GM19463 (cell line): Measurements from ENCODE around the gene CPLX1.

Source experiments
- ATAC-seq: cut with Tn5 transposase; IDR thresholded peaks from one replicate; pipeline ENCODE4 v1.9.1; 2021; ENCODE audit warnings: mild to moderate bottlenecking, moderate library complexity; ENCODE audit not compliant: unreplicated experiment

The CPLX1 gene

DNA sequence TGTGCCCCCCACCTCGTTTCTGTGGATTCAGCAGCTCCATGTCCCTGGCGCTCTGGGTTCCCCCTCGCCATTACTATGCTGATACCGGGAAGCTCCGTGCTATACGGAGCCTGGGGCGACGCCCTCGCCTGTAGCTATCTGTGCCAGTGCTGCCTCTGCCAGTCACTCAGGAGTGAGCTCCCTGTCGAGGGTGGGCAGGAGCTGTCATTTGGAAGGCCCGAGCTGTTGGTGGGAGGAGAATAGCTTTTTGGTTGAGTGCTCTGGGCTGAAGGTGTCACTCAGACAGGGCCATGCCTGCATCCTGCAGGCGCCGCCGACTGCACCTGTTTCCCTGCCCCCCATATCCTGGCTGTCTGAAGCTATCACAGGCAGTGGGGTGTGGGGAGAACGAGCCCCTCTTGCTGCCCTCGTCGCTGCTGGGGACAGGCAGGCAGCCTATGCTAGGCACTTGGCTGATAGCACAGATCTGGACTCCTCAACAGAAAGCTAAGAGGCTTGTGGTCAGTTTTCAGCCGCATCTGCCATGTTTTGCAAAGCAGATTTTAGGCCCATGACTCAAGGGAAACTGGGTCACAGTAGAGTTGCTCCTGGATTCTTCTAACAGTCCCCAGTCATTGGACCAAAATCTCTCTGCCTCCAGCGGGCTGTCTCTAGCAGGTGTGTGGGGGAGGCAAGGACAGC is 31.8 kb downstream of the CPLX1 start:
- no peak for ATAC-seq

DNA sequence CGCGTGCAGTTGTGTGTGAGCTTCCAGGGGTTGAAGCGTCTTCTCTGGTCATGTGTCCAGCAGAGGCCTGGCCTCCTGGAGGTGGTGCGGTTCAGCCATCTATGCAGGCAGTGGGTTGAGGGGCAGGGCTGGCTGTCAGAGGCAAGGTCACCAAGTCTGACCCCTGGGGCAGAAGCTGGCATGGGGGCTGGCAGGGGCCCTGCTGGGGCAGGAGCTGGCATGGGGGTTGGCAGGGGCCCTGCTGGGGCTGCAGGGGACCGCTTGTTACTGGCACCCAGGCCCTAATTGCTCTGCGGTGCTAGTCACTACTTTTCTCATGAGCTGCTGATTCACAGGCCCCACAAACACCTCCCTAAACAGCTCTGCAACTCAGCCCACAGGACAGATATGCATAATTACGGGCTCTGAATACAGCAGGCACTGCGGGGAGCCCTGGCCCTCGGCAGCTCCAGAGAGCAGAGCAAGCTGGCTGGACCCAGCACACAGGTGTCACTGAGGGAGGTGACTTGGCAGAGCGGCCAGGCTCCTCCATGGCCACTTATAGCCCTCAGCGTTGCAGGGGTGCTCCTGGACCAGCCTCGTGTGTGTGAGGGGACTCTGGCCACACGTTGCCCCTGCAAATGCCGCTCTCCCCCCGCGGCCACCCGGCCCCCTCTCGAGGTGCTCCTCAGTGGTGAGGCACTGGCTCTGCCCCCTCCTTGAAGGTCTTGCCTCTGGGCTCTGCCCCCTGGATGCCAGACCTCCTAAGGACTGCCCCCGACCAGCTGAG is 32.7 kb downstream of the CPLX1 start:
- ATAC-seq = no peak

DNA sequence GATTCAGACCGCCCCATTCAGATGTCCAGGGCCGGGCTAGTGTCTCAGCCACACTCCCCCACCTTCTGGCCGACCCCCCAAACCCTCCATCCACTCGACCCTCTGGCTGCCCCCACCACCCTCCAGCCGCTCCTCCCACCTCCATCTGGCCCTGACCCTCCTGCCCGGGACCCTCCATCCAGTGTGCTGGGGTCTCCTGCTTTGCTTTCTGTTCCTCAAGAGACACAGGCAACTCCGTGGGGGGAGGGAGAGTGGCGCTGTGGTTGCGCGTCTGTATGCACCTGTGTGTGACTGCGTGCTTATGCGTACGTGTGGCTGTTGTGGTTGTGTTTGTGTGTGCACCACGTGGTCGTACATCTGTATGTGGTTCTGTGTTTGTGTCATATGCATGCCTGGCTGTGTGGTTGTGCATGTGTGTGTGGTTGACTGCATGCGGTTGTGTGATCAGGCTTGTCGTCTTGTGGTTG is 33.3 kb downstream of the CPLX1 start:
- no peak for ATAC-seq

DNA sequence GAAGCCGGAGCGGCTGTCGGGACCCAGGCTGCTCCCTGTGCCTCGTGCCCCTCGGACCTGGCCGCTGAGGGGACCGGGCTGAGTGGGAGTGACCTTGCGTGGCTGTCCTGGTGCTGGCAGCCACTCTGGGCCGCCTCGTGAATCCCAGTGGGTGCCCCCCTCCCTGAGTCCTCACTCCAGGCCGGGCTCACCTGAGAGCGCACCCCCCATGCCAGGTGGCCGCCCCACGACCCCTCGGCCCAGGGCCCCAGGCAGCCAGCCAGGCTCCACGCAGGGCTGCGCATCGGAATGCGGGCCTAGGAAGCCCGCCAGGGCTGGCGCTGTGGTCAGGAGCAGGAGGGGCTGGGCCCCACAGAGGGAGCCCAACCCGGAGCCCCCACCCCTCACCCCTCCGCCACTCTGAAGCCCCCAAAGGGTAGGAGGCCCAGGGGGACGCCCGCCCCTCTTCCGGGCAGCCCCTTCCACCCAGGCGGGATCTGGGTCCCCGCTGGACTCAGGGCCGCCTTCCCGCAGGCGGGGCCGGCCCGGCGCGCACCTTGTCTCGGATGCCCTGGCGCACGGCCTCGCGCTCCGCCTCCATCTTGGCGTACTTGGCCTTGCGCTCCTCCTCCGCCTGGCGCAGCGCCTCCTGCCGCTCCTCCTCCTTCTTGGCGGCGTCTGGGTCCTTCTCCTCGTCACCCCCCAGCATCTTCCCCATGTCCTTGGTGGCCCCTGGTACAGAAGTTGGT is 33.9 kb downstream of the CPLX1 start:
- no peak for ATAC-seq

DNA sequence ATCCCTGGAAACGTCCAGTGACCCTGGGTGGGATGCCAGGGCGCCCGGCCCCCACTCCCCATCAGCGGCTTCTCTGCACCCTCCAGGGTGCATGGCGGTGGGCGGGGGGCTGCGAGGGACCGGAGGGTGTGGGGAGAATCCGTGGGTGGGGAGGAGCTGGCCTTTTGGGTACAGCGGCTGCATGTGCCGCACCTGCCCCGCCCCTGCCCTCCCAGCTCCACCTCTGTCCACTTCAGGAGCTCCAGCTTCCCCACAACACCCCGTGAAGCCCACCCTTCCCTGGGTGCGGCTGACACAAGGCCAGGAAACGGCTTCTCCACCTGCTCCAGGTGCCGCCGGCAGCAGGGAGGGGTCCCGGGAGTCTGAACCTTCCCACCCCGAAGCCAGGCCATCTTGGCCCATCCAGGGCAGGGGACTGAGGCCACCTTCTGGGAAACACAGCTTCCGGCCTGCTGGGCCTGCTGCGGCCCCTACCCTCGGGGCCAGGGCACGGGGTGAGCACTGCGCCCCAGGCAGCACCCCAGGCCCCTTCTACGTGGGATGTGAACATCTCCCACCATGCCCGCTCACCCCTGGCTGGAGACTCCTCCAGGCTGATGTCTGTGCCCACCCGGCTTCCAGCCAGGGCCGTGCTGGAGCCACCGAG is 34.6 kb downstream of the CPLX1 start:
- ATAC-seq = no peak

DNA sequence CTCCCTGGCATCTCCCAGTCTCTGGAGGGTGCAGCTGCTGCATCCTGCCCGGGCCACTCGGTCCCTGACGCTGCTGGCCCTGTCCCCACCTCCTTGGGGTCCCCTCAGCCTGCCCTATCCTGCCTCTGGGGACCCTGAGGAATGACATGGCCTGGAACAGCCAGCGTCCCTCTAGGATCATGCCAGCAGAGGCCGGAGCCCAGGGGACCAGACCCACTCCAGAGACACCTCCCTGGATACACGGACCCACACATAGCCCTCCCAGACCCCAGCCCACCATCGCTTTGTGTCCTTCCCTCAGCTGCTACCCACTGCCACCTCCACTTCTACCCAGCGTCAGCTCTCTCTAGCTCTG is 35.5 kb downstream of the CPLX1 start:
- no peak for ATAC-seq

DNA sequence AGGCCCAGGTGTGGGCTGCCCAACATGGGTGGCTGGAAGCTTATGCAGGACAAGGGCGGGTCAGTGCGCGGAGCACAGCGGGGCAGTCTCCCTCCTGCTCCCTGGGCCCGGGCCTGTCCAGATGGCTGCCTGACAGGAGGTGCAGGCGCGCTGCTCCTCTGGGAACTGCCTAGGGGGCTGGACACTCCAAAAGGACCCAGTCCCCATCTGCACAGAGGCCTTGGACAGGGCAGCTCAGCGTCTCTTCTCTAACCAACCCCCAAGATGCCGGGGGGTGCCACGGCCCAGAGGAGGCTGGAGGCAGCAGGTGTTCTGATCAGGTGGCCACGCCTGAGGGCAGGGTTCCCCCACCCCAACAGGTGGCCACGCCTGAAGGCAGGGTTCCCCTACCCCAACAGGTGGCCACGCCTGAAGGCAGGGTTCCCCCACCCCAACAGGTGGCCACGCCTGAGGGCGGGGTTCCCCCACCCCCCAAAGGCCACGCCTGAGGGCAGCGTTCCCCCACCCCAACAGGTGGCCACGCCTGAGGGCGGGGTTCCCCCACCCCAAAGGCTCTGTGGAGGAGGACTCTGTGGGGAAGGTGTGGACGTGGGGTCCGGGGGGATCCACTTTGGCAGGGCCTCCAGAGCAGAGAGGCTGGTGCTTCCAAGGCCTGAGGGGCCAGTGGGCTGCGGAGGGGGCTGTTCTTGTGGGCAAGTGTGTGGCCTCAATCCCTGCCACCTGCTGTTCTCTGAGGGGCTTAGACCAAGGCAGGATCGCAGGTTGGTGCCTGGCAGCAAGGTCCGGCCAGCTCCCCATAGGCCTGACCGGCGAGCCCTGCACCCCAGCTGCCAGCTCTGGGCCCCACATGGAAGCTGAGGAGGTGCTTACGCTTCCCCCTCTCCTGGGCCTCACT is 36.1 kb downstream of the CPLX1 start:
- ATAC-seq = no peak

DNA sequence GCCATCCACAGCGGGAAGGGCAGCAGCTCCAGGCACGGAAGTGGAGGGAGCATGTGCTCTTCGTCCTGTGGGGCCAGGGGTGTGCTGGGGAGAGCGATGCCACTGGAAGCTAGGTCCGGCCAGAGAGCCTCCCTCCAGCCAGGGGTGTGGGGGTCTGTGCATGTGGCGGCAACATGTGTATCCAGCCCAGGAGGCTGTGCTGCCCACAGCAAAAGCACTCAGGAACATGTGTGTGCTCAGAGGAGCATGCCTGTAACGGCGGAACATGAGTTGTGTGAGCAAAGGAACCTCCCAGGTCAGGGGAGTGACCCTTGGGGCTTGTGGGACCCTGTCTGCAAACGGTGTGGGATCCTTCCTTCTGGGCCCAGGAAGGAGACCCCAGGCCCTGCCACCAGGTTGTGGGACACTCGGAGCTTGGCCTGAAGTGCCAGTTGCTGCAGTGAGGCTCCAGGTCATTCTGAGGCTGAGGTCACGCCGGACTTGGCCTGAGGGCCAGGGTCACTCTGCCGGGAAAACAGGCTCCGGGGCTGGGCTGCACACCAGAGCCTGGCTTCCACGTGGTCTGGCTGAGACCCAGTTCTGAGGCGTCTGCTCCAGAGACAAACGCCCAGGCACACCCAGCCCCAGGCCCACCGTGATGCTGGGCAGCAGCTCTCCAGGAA is 37.2 kb downstream of the CPLX1 start:
- no peak for ATAC-seq

DNA sequence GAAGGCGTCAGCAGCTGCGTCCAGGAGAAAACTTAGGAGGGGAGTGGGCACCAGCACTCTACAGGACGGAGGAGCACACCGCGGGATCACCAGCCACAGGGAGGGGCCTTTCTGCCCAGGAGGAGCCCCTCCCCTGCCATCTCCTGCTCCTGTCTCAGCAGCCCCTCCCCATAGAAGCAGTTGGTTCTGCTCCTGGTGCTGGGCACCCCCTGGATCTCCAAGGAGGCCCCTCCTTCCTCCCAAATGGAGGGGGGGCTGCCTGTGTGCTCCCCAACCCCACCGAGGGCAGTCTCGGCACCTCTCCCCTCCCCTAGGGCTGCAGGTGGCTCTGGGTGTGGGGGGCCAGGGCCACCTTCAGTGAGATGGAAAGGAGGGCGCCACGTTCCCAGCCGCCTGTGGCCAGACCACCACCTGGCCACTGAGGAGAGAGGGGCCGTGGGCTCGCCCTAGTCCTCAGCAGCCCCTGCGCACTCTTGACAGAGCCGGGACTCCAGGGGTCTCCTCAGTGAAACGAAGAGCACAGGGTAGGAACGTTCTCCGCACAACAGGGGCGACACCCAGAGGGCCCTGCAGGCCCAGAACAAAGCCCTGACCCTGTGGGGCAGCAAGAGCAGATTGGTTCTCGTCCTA is 37.8 kb downstream of the CPLX1 start:
- no peak for ATAC-seq

DNA sequence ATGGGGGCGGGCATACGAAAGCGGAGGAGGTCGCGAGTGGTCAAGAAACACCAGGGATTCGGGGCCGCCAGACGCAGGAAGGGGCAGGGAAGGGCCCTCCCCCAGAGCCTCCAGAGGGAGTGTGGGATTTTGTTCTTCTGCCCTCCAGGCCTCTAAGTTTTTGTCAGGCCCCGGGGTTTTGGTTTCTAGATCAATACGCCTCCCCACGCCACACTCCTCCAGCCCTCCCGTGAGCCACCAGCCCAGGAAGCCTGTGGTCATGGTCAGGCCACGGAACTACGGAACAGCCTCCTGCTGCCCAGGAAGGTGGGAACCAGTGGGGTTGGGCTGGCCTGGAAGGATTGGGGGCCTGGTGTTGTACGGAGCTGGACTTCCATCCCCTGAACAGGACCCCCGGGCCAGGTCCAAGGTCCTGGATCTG is 38.4 kb downstream of the CPLX1 start:
- no peak for ATAC-seq

DNA sequence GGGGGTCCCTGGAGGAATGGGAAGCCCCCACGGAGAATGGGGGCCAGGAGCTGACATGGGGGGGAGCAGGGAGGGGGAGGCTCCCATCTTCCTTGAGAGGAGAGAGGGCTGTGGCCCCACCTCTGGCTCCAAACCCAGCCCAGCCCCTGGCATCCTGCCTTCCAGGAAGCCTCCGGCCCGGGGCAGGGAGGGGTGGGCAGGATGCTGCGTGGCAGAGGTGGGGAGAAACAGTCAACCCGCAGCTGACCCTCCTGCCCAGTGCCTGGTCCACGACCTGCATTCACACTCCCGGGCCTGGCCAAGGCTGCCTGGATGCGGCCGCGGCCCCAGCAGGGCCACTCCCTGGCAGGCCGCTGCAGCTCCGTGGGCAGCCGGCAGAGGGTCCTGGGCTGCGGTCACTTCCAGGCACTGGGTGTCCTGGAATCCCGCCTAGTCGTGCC is 39.0 kb downstream of the CPLX1 start:
- ATAC-seq = no peak

DNA sequence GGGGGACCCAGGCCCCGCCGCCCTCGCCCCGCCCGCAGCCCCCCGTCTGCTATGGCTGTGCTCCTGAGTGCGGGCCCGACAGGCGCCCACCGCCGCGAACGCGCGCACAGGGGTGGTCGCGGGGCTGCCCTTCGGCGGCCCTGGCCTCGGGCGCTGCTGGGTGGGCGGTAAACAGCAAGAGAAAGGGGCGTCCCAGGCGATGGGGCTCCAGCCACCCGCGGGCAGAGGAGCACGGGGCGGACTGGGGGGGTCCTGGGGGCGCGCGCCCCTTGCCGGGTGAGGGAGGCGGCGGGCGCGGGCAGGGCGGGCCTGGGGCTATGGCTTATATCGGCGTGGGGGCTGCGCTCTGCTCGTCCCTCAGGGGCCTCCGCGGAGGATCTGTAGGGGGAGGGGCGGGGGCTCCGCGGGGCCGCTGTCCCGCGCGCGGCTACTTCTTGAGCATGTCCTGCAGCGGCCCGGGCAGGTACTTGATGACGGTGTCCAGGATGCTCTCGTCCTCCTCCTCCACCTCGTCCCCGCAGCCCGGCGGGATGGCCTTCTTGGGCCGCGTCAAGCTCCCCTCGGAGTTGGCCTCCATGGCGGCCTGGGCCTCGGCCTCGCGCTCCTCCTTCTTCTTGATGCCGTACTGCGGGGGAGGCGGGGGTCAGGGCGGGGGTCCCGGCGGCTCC is 39.7 kb downstream of the CPLX1 start:
- no peak for ATAC-seq

DNA sequence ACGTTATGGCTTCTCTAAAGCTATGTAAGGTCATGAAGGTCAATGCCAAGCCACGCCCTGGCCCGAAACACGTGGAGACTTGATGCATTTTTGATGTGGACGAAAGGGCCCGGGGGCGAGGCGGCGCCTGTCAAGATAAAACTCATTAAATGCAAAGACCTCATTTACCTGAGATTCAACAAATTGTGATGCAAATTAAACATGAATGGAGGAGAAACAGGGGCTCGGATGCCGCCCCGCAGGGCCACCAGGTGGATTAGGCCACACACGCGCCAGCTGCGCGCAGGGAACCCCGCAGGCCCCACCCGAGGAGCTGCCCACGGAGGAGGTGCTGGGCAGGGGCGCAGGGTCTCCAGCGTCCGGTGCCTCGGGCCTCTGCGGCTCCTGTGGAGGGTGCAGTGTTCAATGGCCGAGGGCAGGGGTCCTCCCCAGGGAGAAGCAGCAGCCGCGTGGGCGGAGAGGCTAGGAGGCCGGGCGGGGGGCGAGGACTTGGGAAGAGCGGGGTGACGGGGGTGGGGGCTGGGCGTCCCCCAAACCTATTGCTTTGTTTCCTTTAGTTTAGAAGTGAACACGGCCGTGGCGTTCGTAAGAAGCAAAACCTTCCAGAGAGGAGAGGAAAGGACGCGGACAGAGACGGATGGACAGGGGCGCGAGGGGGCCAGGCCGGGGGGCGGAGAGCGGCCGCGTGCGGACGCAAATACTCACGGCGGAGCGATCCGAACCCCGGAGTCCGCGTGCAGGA is 40.4 kb downstream of the CPLX1 start:
- ATAC-seq = no peak

DNA sequence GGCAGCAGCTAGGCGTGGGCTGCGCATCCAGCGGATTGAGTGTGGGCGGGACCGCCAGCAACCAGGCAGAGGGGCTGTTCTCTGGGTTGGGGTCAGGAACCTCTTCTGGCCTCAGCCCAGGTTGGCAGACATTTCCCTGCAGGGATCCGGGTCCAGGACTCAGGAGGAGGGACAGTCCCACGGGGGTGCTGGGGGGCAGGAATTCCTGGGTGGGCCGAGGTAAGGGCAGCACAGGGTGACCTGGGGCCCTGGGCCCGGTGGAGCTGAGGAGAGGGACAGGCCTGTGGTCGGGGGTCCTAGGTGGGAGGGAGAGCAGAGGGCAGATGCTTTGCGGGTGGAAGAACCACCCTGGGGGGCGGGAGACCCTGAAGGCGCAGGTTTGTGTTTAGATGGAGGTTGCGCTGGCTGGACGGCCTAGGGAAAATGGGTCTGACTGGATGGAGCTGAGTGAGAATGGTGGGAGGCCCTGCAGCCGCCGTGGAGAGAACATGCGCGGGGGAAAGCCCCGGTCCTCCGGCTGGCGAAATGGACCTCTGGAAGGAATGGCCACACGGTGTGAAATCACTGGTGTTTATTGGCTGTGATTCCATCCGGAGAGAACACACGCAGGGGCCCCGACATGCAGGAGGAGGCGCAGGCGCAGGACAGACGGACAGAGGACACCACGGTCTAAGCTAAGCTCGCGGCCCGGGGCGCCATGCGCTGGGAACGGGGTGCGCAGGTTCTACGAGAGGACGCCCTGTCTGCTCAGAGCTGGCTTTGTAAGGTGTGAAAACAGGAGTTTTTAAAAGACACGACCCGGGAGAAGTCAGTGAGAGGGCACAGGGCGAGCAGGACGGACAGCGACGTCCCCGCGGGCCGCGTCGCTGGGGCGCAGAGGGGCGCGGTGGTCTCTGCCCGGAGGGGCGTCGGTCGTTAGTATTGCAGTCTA is 41.3 kb downstream of the CPLX1 start:
- no peak for ATAC-seq

DNA sequence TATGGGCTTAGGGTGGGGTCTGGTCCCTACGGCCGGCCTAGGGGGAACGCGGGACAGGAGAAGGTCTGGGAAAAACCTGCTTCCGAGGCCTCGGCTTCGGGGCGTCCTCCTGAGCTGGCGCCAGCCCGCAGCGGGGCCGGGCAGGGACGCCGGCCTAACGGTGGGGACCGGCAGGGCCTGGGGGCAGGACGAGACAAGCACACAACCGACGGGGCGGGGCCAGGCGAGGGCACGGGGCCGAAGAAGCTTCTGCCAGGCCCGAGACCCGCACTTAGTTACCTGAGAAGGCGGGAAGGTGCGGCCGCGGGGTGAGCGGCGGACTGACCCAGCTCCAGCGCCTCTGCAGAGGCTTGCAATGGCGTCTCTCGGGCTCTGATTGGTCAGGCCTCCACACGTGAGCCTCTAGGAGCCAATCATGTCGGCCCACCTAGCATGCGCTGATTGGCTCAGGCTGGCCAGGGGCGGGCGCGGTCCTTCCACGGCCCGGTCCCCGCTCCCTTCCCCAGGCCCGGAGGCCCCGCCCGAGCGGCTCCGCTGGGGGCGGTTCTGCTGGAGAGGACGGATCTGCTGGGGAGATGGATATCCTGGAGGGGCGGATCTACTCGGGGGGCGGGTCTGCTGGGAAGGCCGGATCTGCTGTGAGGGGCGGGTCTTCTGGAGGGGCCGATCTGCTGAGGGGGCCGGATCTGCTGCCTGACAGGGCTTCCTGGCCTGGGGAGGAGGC is 44.3 kb downstream of the CPLX1 start:
- peak; percentile 94 for ATAC-seq

DNA sequence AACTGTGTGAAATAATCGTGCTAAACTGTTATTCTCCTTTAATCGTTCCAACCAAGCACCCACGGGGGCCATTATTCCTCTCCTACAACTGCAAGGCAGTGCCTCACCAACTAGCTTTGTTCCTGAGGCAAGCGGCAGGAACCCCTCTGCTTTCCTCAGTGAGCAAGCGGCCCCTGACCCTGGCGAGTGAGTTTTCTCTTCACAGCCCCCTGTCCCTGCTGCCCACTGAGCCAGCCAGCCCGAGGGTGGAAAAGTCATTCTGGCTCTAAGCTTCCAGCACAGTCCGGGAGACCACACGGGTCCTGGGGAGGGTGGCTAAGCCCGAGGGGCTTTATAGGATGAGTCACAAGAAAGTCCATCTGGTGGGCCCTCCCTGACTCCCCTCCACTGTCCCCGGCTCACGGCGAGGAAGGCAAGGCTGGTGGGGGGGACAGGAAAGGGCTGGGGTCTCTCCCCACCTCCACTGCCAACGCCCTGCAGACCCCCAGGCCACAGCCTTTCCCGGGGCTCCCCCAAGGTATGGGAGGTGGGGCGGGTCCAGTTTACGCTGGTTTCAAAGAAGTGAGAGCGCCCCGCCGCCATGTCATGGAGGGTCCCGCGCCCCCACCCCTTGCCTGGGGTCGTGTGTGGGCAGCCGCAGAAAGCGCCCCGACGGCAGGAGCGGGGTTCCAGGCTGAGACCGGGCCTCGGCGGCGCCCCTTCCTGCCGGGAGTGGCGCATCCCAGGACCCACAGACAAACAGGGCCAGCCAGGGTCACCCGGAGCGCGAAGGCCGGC is 45.0 kb downstream of the CPLX1 start:
- no peak for ATAC-seq
